Inferior parietal cortex (tissue), 1 donor: ENCODE results near the gene LAMB2.

ENCODE experiments used
- DNase-seq: peaks from one replicate; pipeline ENCODE4 v3.0.0-alpha.2; 2016; ENCODE audit errors: extremely low spot score

LAMB2 gene

DNA sequence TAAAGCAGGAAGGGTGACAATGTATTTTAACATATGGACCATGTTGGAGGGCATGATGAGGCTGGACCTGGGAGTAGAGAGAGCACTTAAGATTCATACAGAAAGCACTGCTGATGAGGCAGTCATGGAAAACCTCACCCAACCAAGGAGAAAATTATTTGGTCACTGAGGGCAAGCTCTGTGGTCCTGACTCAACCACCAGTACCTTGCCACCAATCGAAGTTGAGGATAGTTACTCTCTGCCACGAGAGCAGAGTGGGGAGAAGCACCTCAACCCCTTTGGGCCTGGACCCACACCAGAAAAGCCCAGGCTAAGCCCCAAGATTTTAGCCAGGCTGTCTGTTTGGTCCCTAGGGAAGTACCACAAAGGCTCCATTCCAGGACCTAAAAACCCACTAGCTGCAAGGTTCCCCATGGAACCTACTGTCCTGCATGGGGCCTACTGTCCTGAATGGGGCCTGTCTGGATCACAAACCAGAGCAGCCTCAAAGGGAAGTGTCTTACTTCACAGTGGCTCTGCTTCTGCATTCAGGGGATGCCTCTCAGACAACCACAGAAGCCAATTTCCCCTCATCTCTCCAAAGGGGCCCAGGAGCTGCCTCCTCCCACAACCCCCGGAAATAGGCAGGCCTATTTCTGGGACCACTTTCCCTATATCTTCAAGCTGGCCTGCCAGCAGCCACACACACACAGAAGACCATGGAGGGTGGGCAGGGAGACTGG is 29.1 kb upstream of the LAMB2 start:
- DNase-seq: no peak

GRCh38 chr3:49161197-49161596 is 28.3 kb upstream of the LAMB2 start:
- DNase-seq: no peak

GRCh38 chr3:49158792-49159191 is 25.9 kb upstream of the LAMB2 start:
- no peak for DNase-seq

DNA sequence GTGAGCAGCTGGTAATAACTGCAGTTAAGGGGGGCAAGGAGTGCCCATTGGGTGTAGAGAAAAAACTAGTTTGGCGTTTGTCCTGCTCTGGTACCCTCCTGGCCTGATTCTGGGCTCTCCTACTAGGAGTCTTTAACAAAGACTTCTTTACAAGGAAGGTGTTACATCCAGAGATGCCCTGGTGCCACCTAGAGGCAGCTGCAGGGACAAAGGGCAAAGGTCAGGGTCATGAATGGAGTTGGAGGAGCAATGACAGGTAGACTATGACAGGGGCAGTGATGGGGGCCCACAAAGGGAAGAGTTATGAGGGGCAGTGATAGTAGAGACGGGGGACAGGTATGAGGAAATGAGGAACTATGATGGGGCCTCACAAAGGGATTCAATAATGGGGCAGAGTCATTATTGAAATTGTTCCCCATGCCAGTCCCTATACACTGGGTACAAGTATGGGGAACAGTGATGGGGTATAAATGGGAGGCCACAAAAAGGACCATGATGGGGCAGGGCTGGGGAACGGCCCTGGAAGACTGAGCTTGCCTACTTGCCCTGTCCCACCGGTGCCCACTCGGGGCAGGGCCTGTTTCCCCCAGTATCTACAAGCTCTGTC is 25.4 kb upstream of the LAMB2 start:
- DNase-seq: peak; percentile 5

DNA sequence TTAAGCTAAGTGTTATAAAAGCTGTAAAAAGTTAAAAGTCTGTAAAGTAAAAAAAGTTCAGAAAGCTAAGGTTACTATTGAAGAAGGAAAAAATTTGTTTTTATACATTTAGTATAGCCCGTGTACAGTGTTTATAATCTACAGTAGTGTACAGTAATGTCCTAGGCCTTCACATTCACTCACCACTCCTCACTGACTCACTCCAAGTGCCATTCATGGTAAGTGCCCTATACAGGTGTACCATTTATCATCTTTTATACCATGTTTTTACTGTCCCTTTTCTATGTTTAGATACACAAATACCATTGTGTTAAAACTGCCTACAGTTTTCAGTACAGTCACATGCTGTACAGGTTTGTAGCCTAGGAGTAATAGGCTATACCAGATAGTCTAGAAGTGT is 24.4 kb upstream of the LAMB2 start:
- no peak for DNase-seq

GRCh38 chr3:49153349-49153912 is 20.6 kb upstream of the LAMB2 start:
- no peak for DNase-seq

DNA sequence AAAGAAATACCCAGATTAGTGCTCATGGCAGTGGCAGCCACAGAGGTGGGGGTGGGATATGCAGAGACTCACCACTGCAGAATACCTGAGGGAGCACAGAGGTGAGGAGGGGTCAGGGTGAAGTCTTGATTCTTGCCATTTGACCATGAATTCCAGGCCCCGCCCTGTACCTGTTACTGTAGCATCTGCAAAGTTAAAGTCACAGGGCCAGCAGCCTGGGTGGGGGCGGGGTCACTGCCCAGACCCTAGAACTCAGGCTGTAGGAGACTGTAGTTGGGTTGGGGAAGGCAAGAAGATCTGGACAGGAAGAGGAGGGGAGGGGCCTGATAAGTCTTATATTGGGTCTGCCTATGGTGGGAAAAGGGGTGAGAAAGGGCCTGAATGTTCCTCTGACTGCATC is 18.8 kb upstream of the LAMB2 start:
- no peak for DNase-seq

DNA sequence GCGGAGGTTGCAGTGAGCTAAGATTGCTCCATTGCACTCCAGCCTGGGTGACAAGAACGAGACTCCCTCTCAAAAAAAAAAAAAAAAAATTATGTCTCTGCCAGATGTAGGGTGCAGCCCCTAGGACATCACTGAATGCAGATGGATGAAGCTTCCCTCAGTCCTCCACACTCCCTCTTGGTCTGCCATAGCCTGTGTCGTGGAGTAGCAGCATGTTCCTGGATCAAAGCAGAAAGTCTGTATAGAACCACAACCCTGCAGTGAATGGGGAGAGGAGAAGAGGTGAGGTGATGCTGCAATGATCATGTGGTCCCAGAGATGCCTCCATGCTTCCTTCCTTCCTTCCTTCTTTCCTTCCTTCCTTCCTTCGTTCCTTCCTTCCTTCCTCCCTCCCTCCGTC is 15.3 kb upstream of the LAMB2 start:
- no peak for DNase-seq

DNA sequence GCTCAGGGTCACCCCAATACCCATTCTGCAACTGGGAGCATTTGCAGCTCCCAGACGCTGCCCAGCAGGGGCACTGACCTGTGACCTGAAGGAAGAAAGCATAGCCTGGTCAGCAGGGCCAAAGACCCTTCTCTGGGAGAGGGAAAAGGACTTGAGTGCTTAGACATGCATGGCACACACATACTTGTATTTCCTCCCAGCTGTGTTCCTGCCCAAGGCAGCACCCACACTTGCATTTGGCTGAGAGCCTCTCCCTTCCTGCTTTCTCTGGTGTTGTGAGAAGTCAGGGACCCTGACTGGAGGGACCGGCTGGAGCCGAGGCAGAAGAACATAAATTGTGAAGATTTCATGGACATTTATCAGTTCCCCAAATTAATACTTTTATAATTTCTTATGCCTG is 7.2 kb upstream of the LAMB2 start:
- no peak for DNase-seq

DNA sequence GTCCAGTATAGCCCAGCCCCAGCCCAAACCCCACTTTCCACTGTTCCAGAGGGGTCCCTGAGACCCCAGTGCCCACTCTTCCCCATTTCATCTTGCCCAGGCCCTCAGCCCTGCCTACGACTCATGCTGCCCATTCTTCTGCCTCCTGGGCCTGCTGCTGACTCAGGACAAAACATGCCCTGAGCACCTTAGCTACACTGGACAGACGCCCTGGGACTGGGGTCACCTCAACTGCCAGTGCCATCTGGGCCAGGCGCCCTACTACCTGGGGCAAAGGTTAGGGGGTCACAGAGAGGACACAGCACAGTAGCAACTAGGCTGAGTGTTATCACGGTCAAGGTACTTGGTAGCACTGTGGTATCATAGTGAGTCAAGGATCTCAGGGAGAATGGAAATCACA is 2.6 kb upstream of the LAMB2 start:
- no peak for DNase-seq

- DNase-seq: no peak
These were observed 1.8 kb upstream of the LAMB2 start for GRCh38 chr3:49134471-49135265.

DNA sequence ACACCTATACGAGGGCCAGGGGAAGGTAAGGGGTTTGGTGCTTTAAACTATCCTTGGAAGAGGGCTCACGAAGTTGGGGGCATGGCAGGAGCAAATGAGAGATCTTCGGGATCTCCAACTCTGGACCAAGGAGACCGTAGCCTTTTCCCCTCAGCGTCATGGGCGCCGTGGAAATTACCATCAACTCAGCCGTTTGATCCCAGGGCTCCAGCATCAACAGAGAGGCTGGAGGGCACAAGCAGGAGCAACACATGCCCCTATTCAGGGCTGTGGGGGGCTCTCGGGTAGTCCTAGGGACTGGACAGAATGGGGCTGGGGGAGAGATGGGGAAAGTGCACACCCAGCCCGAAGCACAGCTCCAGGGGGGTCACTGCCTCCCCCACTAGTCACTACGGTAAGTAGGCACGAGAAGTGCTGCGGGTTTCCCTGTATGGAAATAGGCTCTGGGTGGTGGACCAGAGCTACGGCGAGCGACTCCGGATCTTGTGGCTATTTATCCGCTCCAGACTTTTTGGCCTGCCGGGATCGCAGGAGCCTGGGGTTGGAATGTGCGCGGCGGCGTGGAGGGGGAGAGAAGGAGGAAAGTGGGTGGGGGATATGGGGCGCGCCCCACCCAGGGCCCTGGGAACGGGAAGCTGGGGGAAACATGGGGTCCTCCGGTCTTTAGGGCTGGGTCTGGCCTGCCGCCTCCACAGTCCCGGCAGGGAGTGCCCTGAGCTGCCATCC is 539 bp upstream of the LAMB2 start:
- DNase-seq: peak; percentile 82

- DNase-seq: no peak
These were observed 795 bp downstream of the LAMB2 start for GRCh38 chr3:49132073-49132436.

GRCh38 chr3:49131576-49131975 is 1.3 kb downstream of the LAMB2 start:
- DNase-seq: no peak

DNA sequence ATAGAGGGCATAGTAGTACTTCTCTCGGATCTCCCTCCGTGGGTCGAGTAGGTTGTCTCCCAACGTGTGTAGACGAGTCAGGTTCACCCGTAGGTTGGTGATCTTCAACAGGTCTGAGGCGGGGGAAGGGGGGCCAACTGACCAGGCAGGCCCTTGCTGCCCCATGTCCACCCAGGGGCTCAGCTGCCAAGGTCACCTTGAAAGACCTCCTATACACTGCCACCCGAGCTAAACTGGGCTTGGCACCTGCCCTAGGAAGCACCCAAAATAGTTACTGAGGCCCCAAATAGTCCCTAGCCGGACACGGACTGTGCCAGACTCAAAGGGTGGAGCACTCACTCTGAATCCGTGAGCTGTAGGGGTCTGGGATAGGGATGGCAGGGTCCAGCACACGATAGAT is 1.8 kb downstream of the LAMB2 start:
- DNase-seq: no peak

GRCh38 chr3:49124991-49125670 is 7.7 kb downstream of the LAMB2 start:
- no peak for DNase-seq

DNA sequence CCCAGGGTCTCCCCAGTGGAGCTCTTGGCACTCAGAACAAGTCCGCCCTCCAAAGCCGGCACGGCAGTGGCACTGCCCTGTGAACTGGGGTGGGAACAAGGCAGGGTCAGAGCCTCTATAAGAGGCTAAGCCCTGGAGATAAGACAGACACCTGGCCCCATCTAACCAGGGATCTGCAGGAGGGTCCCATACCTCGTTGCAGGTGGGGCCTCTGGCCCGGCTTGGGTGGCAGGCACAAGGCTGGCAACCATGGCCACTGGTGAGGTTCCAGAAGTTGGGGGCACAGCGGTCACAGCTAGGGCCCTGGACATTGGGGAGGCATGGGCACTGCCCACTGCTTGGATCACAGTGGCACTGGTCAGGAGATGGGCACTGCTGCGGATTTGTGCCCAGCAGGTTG is 8.6 kb downstream of the LAMB2 start:
- no peak for DNase-seq

- DNase-seq: no peak
These were observed 9.2 kb downstream of the LAMB2 start for GRCh38 chr3:49123687-49124086.

DNA sequence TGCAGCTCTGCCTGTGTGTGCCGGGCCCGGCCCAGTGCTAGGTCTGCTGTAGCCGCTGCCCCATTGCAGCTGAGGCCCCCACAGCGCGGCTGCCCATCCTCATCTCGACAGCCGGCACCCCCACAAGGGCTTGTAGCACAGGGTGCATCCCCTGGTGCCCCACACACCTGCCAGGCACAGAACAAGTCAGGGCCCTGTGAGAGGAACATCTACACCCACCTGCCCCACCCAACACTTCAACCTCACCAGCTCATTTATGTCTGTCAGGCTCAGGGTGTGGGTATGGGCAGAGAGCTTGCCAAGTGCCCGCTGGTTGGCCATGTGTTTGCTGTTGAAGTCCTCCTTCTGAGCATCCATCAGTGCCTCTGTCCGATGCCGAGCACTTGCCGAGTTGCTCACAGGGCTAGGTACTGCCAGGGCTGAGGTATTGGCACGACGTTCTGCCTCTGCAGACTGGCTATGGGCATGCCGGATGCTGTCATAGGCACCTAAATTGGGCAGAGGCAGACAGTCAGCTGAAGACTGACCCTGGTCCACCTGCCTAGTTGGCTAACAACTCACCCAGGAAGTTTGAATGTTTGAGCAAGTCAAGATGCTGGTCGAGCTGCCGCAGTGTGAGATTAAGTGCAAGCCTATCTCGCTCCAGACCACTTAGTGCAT is 9.8 kb downstream of the LAMB2 start:
- no peak for DNase-seq

DNA sequence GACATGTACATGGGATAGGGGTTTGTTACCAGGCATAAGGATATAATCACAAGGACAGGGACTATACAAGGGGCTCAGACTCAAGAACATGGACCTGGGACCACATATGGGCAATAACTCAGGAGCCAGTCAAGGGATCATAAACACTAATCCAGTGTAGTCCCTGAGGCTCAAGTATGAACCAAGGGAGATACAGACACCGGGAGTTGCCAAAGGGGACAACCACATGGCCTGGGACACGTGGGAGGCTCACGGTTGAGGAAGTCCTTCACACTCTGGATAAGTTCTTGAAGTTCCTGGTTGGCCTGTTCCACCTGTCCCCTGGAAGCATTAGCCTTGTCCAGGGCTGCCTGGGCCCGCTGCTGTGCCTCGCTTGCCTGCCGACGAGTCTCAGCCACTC is 10.4 kb downstream of the LAMB2 start:
- DNase-seq: no peak

DNA sequence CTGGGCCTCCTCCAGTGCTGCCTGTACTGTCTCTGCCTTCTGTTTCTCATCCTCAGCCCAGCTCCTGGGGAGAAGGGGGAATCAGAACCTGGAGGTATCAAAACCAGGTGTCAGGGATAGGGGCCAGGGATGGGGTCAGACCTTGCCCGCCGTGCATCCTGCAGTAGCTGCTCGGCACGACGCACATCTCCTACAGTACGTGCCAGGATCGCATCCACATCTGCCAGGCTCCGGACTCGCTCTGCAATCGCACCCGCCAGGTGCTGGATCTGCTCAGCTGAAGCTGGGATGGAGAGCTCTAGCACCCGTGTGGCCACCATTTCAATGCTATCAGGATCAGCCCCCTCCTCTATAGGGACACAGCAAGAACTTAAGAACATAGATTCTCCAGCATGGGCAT is 10.8 kb downstream of the LAMB2 start:
- no peak for DNase-seq
